ENCODE results near the gene FBLN2.

FBLN2 gene

GRCh38 chr3:13653631-13654279 lies 104.8 kb downstream of the FBLN2 start:
- no peak for DNase-seq

- peak; percentile 2 for DNase-seq
Observed at GRCh38 chr3:13654330-13655060, 105.6 kb downstream of the FBLN2 start.

GRCh38 chr3:13655061-13655913 lies 106.4 kb downstream of the FBLN2 start:
- peak; percentile 45 for DNase-seq

- no peak for DNase-seq
Observed at GRCh38 chr3:13656584-13657301, 107.8 kb downstream of the FBLN2 start.

- DNase-seq = peak; percentile 30
Observed at GRCh38 chr3:13657660-13658435, 108.9 kb downstream of the FBLN2 start.

GRCh38 chr3:13658681-13659080 lies 109.8 kb downstream of the FBLN2 start:
- no peak for DNase-seq

GRCh38 chr3:13659221-13659969 lies 110.5 kb downstream of the FBLN2 start:
- DNase-seq = no peak

- DNase-seq = no peak
Observed at GRCh38 chr3:13660042-13660874, 111.3 kb downstream of the FBLN2 start.

GRCh38 chr3:13661121-13661520 lies 112.2 kb downstream of the FBLN2 start:
- DNase-seq = no peak

GRCh38 chr3:13662238-13662847 lies 113.4 kb downstream of the FBLN2 start:
- DNase-seq = no peak

- DNase-seq = no peak
Observed at GRCh38 chr3:13663781-13664535, 115.0 kb downstream of the FBLN2 start.

GRCh38 chr3:13665582-13666226 lies 116.8 kb downstream of the FBLN2 start:
- no peak for DNase-seq

GRCh38 chr3:13666227-13666619 lies 117.3 kb downstream of the FBLN2 start:
- no peak for DNase-seq

GRCh38 chr3:13666781-13667709 lies 118.1 kb downstream of the FBLN2 start:
- no peak for DNase-seq

GRCh38 chr3:13668136-13668535 lies 119.2 kb downstream of the FBLN2 start:
- DNase-seq = no peak

GRCh38 chr3:13669457-13669856 lies 120.5 kb downstream of the FBLN2 start:
- no peak for DNase-seq

- no peak for DNase-seq
Observed at GRCh38 chr3:13670292-13670691, 121.4 kb downstream of the FBLN2 start.

Measured in DMS53 (cell line).